KMS-11 (cell line): ENCODE data around the gene VN1R2.
"Not testable (repeated sequence)": the region's sequence is repeated elsewhere in the genome, so short reads cannot be mapped to it uniquely, and the experiment has no call there.

Source experiments
- H2AFZ ChIP-seq: fragments of 200-600 bp; sonication (generic); 2 replicates; pipeline ENCODE4 v1.6.1; 2016; ENCODE audit warnings: antibody characterized with exemption, mixed run types, low read depth
- H3K27ac ChIP-seq: fragments of 200-600 bp; sonication (generic); 2 replicates; pipeline ENCODE4 v1.6.1; 2016; ENCODE audit warnings: mild to moderate bottlenecking, mixed run types
- H3K27me3 ChIP-seq: fragments of 200-600 bp; sonication (generic); 2 replicates; pipeline ENCODE4 v1.6.1; 2017; ENCODE audit warnings: mild to moderate bottlenecking, low read depth, mixed run types, moderate library complexity; ENCODE audit not compliant: insufficient read depth
- H3K36me3 ChIP-seq: fragments of 200-600 bp; sonication (generic); 2 replicates; pipeline ENCODE4 v1.6.1; 2017; ENCODE audit warnings: mild to moderate bottlenecking, mixed run types; ENCODE audit not compliant: insufficient read depth
- H3K4me1 ChIP-seq: fragments of 200-600 bp; sonication (generic); 2 replicates; pipeline ENCODE4 v1.6.1; 2016; ENCODE audit warnings: mild to moderate bottlenecking, low read depth, mixed run types; ENCODE audit not compliant: poor library complexity, severe bottlenecking
- H3K4me2 ChIP-seq: fragments of 200-600 bp; sonication (generic); 2 replicates; pipeline ENCODE4 v1.7.0; 2016; ENCODE audit warnings: mild to moderate bottlenecking, mixed run types
- H3K4me3 ChIP-seq: fragments of 200-600 bp; sonication (generic); IDR thresholded peaks from 2 replicates; pipeline ENCODE4 v1.6.1; 2017; ENCODE audit warnings: low read depth, low read length, mixed read lengths; ENCODE audit not compliant: insufficient read depth
- H3K79me2 ChIP-seq: fragments of 200-600 bp; sonication (generic); 2 replicates; pipeline ENCODE4 v1.6.1; 2016; ENCODE audit warnings: low read depth, mixed run types; ENCODE audit not compliant: insufficient read depth
- H3K9ac ChIP-seq: fragments of 200-600 bp; sonication (generic); 2 replicates; pipeline ENCODE4 v1.6.1; 2016; ENCODE audit warnings: mild to moderate bottlenecking, mixed run types
- H4K20me1 ChIP-seq: fragments of 200-600 bp; sonication (generic); 2 replicates; pipeline ENCODE4 v1.6.1; 2016; ENCODE audit warnings: mild to moderate bottlenecking, mixed run types; ENCODE audit not compliant: insufficient read depth
- CTCF ChIP-seq: fragments of 200-600 bp; sonication (generic); conservative IDR thresholded peaks from 2 replicates; pipeline ENCODE4 v1.6.1; 2017; ENCODE audit warnings: low read depth, mild to moderate bottlenecking, antibody characterized with exemption, low read length, moderate library complexity, mixed read lengths

Gene VN1R2

GRCh38 chr19:53272044-53272443 lies 14.0 kb downstream of the VN1R2 start:
- Histone ChIP-seq H3K36me3 (no peaks in the 10 kb centered on the region), H3K4me1 (no peaks in the 10 kb centered on the region), H2AFZ (no peak overlapping the region), H4K20me1 (no peaks in the 10 kb centered on the region), H3K4me3 (no peak overlapping the region), H3K4me2 (no peak overlapping the region), H3K79me2 (no peaks in the 10 kb centered on the region), H3K27me3 (no peaks in the 10 kb centered on the region), H3K27ac (no peak overlapping the region), H3K9ac (no peak overlapping the region)
- no peak for TF ChIP-seq CTCF

- Histone ChIP-seq H4K20me1 (no peaks in the 10 kb centered on the region), H3K36me3 (no peaks in the 10 kb centered on the region), H3K79me2 (no peaks in the 10 kb centered on the region), H3K27me3 (no peaks in the 10 kb centered on the region), H3K27ac (no peak overlapping the region), H3K4me2 (no peak overlapping the region), H3K9ac (no peak overlapping the region), H3K4me1 (no peaks in the 10 kb centered on the region), H3K4me3 (no peak overlapping the region), H2AFZ (no peak overlapping the region)
- no peak for TF ChIP-seq CTCF
Measured at GRCh38 chr19:53275480-53275879, 17.4 kb downstream of the VN1R2 start.

GRCh38 chr19:53281947-53282346 lies 23.9 kb downstream of the VN1R2 start:
- not testable (repeated sequence) for H2AFZ ChIP-seq, H4K20me1 ChIP-seq, H3K27me3 ChIP-seq, H3K9ac ChIP-seq, H3K36me3 ChIP-seq, H3K4me2 ChIP-seq, H3K79me2 ChIP-seq, H3K4me3 ChIP-seq, H3K4me1 ChIP-seq, H3K27ac ChIP-seq

GRCh38 chr19:53285087-53285486 lies 27.0 kb downstream of the VN1R2 start:
- no peak for TF ChIP-seq CTCF
- Histone ChIP-seq H3K36me3 (no peaks in the 10 kb centered on the region), H3K4me1 (no peaks in the 10 kb centered on the region), H2AFZ (no peak overlapping the region), H3K27me3 (no peaks in the 10 kb centered on the region), H3K79me2 (no peaks in the 10 kb centered on the region), H3K27ac (no peak overlapping the region), H3K4me2 (no peak overlapping the region), H3K9ac (no peak overlapping the region), H4K20me1 (no peaks in the 10 kb centered on the region), H3K4me3 (no peak overlapping the region)

- TF ChIP-seq CTCF: no peak
- Histone ChIP-seq H2AFZ (no peak overlapping the region), H4K20me1 (no peaks in the 10 kb centered on the region), H3K36me3 (no peaks in the 10 kb centered on the region), H3K27me3 (no peaks in the 10 kb centered on the region), H3K27ac (no peak overlapping the region), H3K9ac (no peak overlapping the region), H3K79me2 (no peaks in the 10 kb centered on the region), H3K4me1 (no peaks in the 10 kb centered on the region), H3K4me2 (no peak overlapping the region), H3K4me3 (no peak overlapping the region)
Measured at GRCh38 chr19:53290758-53291549, 32.9 kb downstream of the VN1R2 start.
